Calu3 (cell line): ENCODE measurements around the gene PSG5. TPM values are rescaled to one million over a fixed set of nuclear protein-coding genes. Genes with fewer than 3 reads are reported as not detected.
"Not testable (repeated sequence)": the region's sequence is repeated elsewhere in the genome, so short reads cannot be mapped to it uniquely, and the experiment has no call there.

Experiments
- Bru-seq: library from RNA; stranded (reverse); fragments of 400-500 nt; gene quantifications from one replicate; lab custom pipeline; 2021; lab: Mats Ljungman, UMichigan
- BruChase-seq, 2 experiments: library from RNA; stranded (reverse); fragments of 400-500 nt; gene quantifications; one replicate each; lab custom pipeline; 2021; lab: Mats Ljungman, UMichigan
- BruUV-seq: library from RNA; stranded (reverse); fragments of 400-500 nt; replicated peaks from 2 replicates; lab custom pipeline; 2021; lab: Mats Ljungman, UMichigan
- CTCF ChIA-PET: fragments of 300-600 bp; sonication (Branson Sonifier 250); formaldehyde crosslinking; loops from one replicate; lab custom pipeline; 2022; ENCODE audit warnings: antibody characterized with exemption; lab: Charles Lee
- DNase-seq: peaks from one replicate; pipeline ENCODE4 v3.0.0; 2022
- H3K27ac Mint-ChIP-seq: one replicate; pipeline ENCODE4 v1.8.0; 2022; ENCODE audit warnings: mixed read lengths; ENCODE audit not compliant: unreplicated experiment
- H3K27me3 Mint-ChIP-seq: one replicate; pipeline ENCODE4 v1.8.0; 2022; ENCODE audit warnings: mixed read lengths; ENCODE audit not compliant: unreplicated experiment
- H3K36me3 Mint-ChIP-seq: one replicate; pipeline ENCODE4 v1.8.0; 2022; ENCODE audit warnings: mild to moderate bottlenecking, moderate library complexity, mixed read lengths; ENCODE audit not compliant: insufficient read depth, unreplicated experiment
- H3K4me1 Mint-ChIP-seq: one replicate; pipeline ENCODE4 v1.8.0; 2022; ENCODE audit warnings: mild to moderate bottlenecking, low read depth, mixed read lengths; ENCODE audit not compliant: unreplicated experiment
- H3K4me3 Mint-ChIP-seq: one replicate; pipeline ENCODE4 v1.8.0; 2022; ENCODE audit warnings: mild to moderate bottlenecking, low read depth, moderate library complexity, mixed read lengths; ENCODE audit not compliant: unreplicated experiment
- H3K9me3 Mint-ChIP-seq: one replicate; pipeline ENCODE4 v1.8.0; 2022; ENCODE audit warnings: low read depth, mixed read lengths; ENCODE audit not compliant: unreplicated experiment
- intact Hi-C: fragments of 100-400 bp; cut with micrococcal nuclease; formaldehyde crosslinking; loops from one replicate; pipeline ENCODE4 v1.10.0; 2022; ENCODE audit not compliant: unreplicated experiment
- long read RNA-seq: library from polyadenylated mRNA; stranded (forward); transcript quantifications from one replicate; pipeline ENCODE4 v2.0.0, GENCODE V29; 2022
- total RNA-seq: library from RNA; stranded (reverse); gene quantifications from 2 replicates; pipeline ENCODE4 v1.2.3, GENCODE V29; 2022
- TF ChIP-seq, protein P1 (sequence below): fragments of 200-600 bp; IDR thresholded peaks from one replicate; pipeline ENCODE4 v1.8.0; 2022; ENCODE audit warnings: antibody characterized with exemption; ENCODE audit not compliant: unreplicated experiment

Gene PSG5
- total RNA-seq (not detected in 2 replicates), Bru-seq, nascent RNA (percentile 9 among the genes with signal in this experiment), BruChase-seq, experiment 1, labeled RNA remaining after a 6-hour chase (percentile 13 among the genes with signal in this experiment), BruChase-seq, experiment 2, labeled RNA remaining after a 2-hour chase (percentile 14 among the genes with signal in this experiment)
- long read RNA-seq, partial matches to known transcripts, result 2 of 3 reads
- long read RNA-seq, other reads (novel, unspliced or antisense), result 0 of 3 reads

DNA sequence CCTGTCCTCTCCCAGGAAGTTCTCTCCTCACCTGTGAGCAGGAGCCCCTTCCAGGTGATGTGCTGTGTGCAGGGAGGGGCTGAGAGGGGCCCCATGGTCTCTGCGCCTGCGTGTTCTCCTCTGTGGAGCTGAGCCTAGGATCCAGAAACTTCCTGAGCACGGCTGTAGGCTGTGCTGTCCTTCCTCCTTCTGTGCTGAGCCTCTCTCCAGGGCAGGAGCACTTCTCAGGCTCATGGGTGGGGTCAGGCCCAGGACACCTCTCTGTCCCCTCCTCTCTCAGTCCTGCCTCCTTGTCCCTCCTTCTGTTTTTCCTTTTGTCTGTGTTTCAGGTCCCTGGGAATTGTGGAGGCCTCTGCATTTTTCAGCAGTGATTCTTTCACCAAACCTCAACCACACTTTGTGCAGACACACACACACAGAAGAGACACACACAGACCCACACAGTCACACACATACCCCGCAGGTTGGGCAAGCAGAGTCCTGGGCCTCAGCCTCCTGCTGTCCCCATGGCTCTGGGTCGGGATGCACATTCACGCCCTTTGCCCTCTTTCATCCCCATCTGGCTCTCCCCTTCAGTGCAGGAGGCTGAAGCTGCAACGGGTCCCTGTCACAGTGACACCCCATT is at the start of gene PSG5:
PSG5 (minus strand) TSS at position 226 of the 625 bp plus-strand sequence; CDS start at position 95, 131 bp downstream.
- H3K4me1 Mint-ChIP-seq, result peaks cover 66% of the 10 kb centered on the region
- DNase-seq, H3K9me3 Mint-ChIP-seq, H3K4me3 Mint-ChIP-seq, intact Hi-C loops, H3K36me3 Mint-ChIP-seq, H3K27me3 Mint-ChIP-seq, BruUV-seq: not testable (repeated sequence)
- peak within 1 kb of the TSS; percentile 8 for H3K27ac Mint-ChIP-seq
- CTCF ChIA-PET, result interaction anchor here (0.6 kb wide), 1 partner anchor 1593 kb away, joined by 3 read pairs; no protein-coding TSS in a partner anchor

DNA sequence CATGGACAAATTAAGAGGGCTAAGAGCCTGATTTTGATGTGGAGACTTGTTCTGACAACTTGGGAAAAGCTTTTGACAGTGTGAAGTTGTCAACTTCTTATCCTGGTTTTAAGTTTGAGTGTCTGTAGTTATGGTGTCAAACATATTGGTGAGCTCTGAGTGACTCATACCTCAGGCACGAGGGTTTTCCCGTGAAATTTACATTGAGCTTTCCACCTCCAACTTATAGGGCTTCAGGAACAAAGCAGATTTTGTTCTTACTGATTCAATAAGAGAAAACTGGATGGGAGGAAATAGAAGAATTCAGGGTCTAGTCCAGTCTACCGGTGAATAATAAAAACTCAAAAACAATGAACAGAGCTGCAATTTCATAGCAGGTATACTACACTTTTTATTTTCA is 49.4 kb upstream of the PSG5 start:
- peak overlapping the region; percentile 56 for H3K27ac Mint-ChIP-seq
- H3K27me3 Mint-ChIP-seq, H3K4me3 Mint-ChIP-seq, H3K36me3 Mint-ChIP-seq, BruUV-seq: not testable (repeated sequence)
- peak; percentile 50 for DNase-seq
- CTCF ChIA-PET, result interaction anchor here (0.5 kb wide), 1 partner anchor 23 kb away, joined by 3 read pairs; no protein-coding TSS in a partner anchor
- H3K9me3 Mint-ChIP-seq, result peaks cover 13% of the 10 kb centered on the region
- peaks cover 17% of the 10 kb centered on the region for H3K4me1 Mint-ChIP-seq
- intact Hi-C loops, result loop anchor here (2.0 kb wide), 1 partner anchor 29 kb away; no protein-coding TSS in a partner anchor

DNA sequence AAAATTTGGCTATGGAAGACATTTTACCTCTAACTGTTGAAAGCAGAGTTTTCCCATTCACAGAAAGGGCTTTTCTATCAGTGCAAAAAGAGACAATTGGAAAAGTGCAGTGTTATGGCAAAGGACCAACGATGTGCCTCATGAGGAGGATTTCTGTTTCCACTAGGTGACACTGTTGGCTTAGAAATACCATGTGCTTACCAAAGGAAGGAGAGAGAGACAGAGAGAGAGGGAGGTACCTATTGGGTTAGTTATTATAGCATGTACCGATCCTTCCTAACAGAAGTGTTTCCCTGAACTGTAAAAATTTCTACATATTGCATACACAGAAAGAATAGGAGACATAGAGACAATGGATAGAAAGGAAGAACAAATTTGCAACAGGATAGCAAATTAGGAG is 43.0 kb upstream of the PSG5 start:
- no peaks in the 10 kb centered on the region for H3K27me3 Mint-ChIP-seq
- H3K4me3 Mint-ChIP-seq, result no peak overlapping the region
- H3K4me1 Mint-ChIP-seq, result no peaks in the 10 kb centered on the region
- no peak overlapping the region for H3K27ac Mint-ChIP-seq
- peaks cover 27% of the 10 kb centered on the region for H3K9me3 Mint-ChIP-seq
- H3K36me3 Mint-ChIP-seq, result peaks cover 5% of the 10 kb centered on the region
- intact Hi-C loops, result no loop called here
- CTCF ChIA-PET, result no interaction called here
- TF ChIP-seq, protein P1, sequence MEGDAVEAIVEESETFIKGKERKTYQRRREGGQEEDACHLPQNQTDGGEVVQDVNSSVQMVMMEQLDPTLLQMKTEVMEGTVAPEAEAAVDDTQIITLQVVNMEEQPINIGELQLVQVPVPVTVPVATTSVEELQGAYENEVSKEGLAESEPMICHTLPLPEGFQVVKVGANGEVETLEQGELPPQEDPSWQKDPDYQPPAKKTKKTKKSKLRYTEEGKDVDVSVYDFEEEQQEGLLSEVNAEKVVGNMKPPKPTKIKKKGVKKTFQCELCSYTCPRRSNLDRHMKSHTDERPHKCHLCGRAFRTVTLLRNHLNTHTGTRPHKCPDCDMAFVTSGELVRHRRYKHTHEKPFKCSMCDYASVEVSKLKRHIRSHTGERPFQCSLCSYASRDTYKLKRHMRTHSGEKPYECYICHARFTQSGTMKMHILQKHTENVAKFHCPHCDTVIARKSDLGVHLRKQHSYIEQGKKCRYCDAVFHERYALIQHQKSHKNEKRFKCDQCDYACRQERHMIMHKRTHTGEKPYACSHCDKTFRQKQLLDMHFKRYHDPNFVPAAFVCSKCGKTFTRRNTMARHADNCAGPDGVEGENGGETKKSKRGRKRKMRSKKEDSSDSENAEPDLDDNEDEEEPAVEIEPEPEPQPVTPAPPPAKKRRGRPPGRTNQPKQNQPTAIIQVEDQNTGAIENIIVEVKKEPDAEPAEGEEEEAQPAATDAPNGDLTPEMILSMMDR, result no peak
- DNase-seq, result no peak
- BruUV-seq, result no TSS peak

DNA sequence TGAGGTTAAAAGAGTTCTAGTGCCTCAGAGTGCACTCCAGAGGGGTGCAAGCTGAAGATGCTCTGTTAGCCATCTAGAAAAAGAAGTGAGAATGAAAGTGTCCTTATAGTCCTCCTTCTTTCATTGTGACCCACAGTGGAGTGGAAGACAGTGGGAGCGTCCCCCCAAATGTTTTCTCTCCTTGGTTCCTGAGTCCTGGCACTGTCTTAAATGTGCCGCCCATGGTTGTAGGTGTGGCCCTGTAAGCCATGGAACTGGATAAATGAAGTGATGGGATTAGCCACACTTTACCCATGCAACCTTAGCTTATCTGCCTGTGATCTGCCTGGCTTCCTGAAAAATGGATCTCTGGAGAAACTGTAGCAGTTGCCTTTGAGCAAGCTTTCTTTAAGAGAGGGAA is 42.4 kb upstream of the PSG5 start:
- intact Hi-C loops, H3K4me1 Mint-ChIP-seq, H3K36me3 Mint-ChIP-seq, H3K27ac Mint-ChIP-seq, H3K27me3 Mint-ChIP-seq, CTCF ChIA-PET, H3K4me3 Mint-ChIP-seq, BruUV-seq: not testable (repeated sequence)
- peaks cover 27% of the 10 kb centered on the region for H3K9me3 Mint-ChIP-seq
- peak; percentile 27 for DNase-seq

DNA sequence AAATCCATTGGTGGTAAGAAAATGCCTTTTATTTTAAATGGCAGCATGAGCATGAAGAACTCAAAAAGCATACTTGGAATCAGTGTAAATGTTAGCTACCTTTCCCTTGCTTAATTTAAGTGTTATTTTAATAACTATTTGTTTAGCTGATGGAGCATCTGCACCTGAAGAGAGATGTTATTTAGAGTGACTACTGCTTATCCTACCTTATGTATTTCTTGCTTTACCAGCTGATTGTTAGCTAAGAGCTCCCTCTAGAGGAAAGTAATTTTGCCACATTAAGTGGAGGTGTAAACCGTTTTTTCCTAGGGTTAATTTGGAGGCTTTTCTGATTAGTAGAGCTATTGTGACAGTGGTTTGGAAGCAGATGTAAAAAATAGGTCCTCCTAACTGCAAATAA is 40.6 kb upstream of the PSG5 start:
- CTCF ChIA-PET, result interaction anchor here (0.6 kb wide), 1 partner anchor 61 kb away, joined by 3 read pairs; no protein-coding TSS in a partner anchor
- H3K27ac Mint-ChIP-seq, result not testable (repeated sequence)

DNA sequence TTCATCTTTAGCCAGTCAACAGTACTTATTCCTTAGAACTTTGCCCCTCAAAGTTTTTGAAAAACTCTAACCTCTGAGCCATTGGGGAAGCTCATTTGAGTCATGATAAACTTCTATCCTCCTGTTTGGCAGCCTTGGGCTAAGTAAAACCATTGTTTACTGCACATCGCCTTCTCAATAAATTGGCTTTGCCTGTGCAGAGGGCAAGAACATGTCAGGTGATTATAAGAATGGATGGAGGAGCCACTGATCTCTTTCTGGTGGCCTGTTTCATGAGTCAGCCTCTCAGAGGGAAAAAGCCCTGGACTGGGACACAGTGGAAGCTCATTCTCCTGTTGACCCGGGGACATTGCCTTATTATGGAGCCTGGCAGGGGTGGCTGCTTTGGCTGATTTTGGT is 38.5 kb upstream of the PSG5 start:
- Mint-ChIP-seq H3K27me3 (no peaks in the 10 kb centered on the region), H3K9me3 (peaks cover 25% of the 10 kb centered on the region), H3K27ac (no peak overlapping the region), H3K4me1 (no peaks in the 10 kb centered on the region), H3K4me3 (no peak overlapping the region), H3K36me3 (peaks cover 5% of the 10 kb centered on the region)
- intact Hi-C loops, result no loop called here
- BruUV-seq, result no TSS peak
- TF ChIP-seq, protein P1, result no peak
- DNase-seq, result no peak
- CTCF ChIA-PET, result interaction anchor here (0.5 kb wide), 2 partner anchors 204 to 208 kb away, joined by 3 to 5 read pairs; no protein-coding TSS in a partner anchor

More for the DNA sequence above, 40.6 kb upstream of the PSG5 start:
- H3K4me3 Mint-ChIP-seq, H3K36me3 Mint-ChIP-seq, BruUV-seq, DNase-seq, H3K4me1 Mint-ChIP-seq, H3K27me3 Mint-ChIP-seq, intact Hi-C loops: not testable (repeated sequence)
- H3K9me3 Mint-ChIP-seq, result peaks cover 22% of the 10 kb centered on the region

DNA sequence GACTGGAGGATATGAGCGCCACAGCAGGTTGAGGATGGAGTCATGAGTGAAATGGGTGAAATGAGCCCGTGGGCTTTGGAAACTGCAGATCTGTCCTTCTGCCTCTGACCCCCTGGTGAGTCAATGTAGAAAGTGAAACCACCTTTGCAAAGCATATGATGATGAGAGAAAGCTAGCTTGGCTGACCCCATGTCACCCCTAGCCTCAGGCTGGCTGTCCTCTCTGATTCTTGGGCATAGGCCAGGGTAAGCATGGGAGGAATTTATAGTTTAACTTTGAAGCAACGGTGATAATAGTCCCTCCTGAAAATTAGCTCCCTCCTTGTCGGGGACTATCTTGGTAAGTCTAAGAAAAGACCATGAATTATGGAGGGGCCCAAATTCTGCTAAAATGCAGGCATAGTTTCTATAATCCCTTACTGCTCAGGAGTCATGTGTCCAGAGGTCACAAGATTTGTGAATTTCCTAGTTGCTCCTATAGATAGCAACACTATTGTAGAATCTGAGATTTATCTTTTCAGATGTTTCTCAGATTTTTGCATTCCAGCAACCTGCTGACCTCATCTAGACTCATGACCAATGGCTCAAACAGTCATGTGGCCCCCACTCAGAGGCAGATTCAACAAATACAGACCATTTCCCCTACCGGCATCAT is 38.0 kb upstream of the PSG5 start:
- intact Hi-C loops, H3K27ac Mint-ChIP-seq, H3K4me1 Mint-ChIP-seq, H3K36me3 Mint-ChIP-seq, BruUV-seq, H3K27me3 Mint-ChIP-seq, DNase-seq, H3K4me3 Mint-ChIP-seq: not testable (repeated sequence)
- H3K9me3 Mint-ChIP-seq, result peaks cover 22% of the 10 kb centered on the region
- CTCF ChIA-PET, result interaction anchor here (0.5 kb wide), 2 partner anchors 204 to 208 kb away, joined by 3 to 5 read pairs; no protein-coding TSS in a partner anchor

DNA sequence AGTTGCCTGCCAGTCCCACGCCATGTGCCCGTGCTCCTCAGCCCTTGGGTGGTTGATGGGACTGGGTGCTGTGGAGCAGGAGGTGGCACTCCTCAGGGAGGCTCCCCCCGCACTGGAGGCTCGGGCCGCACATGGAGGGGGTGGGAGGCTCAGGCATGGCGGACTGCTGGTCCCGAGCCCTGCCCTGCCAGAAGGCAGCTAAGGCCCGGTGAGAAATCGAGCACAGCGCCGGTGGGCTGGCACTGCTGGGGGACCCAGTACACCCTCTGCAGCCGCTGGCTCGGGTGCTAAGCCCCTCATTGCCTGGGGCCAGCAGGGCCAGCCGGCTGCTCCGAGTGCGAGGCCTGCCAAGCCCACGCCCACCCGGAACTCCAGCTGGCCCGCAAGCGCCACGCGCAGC is 35.6 kb upstream of the PSG5 start:
- H3K9me3 Mint-ChIP-seq, H3K27ac Mint-ChIP-seq, CTCF ChIA-PET: not testable (repeated sequence)

More for the DNA sequence above, 35.6 kb upstream of the PSG5 start:
- H3K4me3 Mint-ChIP-seq, H3K4me1 Mint-ChIP-seq, intact Hi-C loops, BruUV-seq, DNase-seq, H3K36me3 Mint-ChIP-seq, H3K27me3 Mint-ChIP-seq: not testable (repeated sequence)
